B cell (primary cell): Measurements from ENCODE around the gene SORT1. TPM values are rescaled to one million over a fixed set of nuclear protein-coding genes. Genes with fewer than 3 reads are reported as not detected.
"Not testable (repeated sequence)": the region's sequence is repeated elsewhere in the genome, so short reads cannot be mapped to it uniquely, and the experiment has no call there.

Experiments
- ATAC-seq: fragments of 200-7000 bp; cut with Tn5 transposase; one replicate; pipeline ENCODE4 v1.10.0; 2021; ENCODE audit warnings: low read depth, mild to moderate bottlenecking, moderate number of reproducible peaks, moderate library complexity
- CTCF ChIA-PET: fragments of 350-600 bp; sonication (Branson Sonifier 250); formaldehyde crosslinking; loops from one replicate; lab custom pipeline; 2021; ENCODE audit warnings: antibody characterized with exemption, inconsistent platforms; lab: Charles Lee
- POLR2A ChIA-PET: fragments of 350-600 bp; sonication (Branson Sonifier 250); formaldehyde crosslinking; loops from one replicate; lab custom pipeline; 2021; ENCODE audit warnings: antibody characterized with exemption; lab: Charles Lee
- DNase-seq: peaks from one replicate; pipeline ENCODE4 v3.0.0; 2013
- H2AFZ ChIP-seq: 2 replicates; pipeline ENCODE4 v1.6.1; 2012; ENCODE audit warnings: mild to moderate bottlenecking, low read depth, low read length; ENCODE audit not compliant: insufficient read depth, poor library complexity, severe bottlenecking
- H3K27ac ChIP-seq, 2 donors: 1 replicate in 1 of 2; 2 replicates in 1 of 2; pipeline ENCODE4 v1.5.1; 2012 to 2013; ENCODE audit warnings: low read length in 2 of 2, mild to moderate bottlenecking in 2 of 2, moderate library complexity in 1 of 2
- H3K27me3 ChIP-seq, 4 experiments: fragments of 200-600 bp in 1 of 4; sonication (generic) in 1 of 4; replicated peaks in 1 of 4; 1 replicate in 2 of 4; 2 replicates in 2 of 4; pipeline versions ENCODE4 v1.6.1 to v1.7.0; 2013 to 2016; ENCODE audit warnings: low read length in 3 of 4, mild to moderate bottlenecking in 2 of 4, mixed read lengths in 1 of 4, moderate library complexity in 1 of 4; ENCODE audit not compliant: insufficient read depth in 4 of 4, control insufficient read depth in 3 of 4; ENCODE audit errors: control extremely low read depth in 1 of 4
- H3K36me3 ChIP-seq, 2 experiments: replicated peaks in 1 of 2; 1 replicate in 1 of 2; 2 replicates in 1 of 2; pipeline versions ENCODE4 v1.6.1 to v1.7.1; 2013; ENCODE audit warnings: low read length in 1 of 2; ENCODE audit not compliant: insufficient read depth in 2 of 2, control insufficient read depth in 1 of 2; ENCODE audit errors: control extremely low read depth in 1 of 2, extremely low read depth in 1 of 2
- H3K4me1 ChIP-seq, 2 donors: fragments of 200-600 bp in 1 of 2; sonication (generic) in 1 of 2; 1 replicate in 1 of 2; 2 replicates in 1 of 2; pipeline versions ENCODE4 v1.5.1 to v1.6.1; 2013 to 2017; ENCODE audit warnings: low read length in 2 of 2; ENCODE audit not compliant: control insufficient read depth in 2 of 2, insufficient read depth in 2 of 2
- H3K4me2 ChIP-seq: replicated peaks from 2 replicates; pipeline ENCODE3; 2012; ENCODE audit warnings: mild to moderate bottlenecking, low read depth, low read length; ENCODE audit not compliant: poor library complexity, severe bottlenecking
- H3K4me3 ChIP-seq, 5 experiments: fragments of 200-600 bp in 1 of 5; sonication (generic) in 1 of 5; 1 replicate in 3 of 5; 2 replicates in 2 of 5; pipeline versions ENCODE4 v1.5.1 to v1.7.0; 2011 to 2016; ENCODE audit warnings: low read length in 4 of 5, mild to moderate bottlenecking in 4 of 5, low read depth in 2 of 5, control low read depth in 1 of 5, moderate library complexity in 1 of 5; ENCODE audit not compliant: insufficient read depth in 1 of 5; ENCODE audit errors: control extremely low read depth in 1 of 5, extremely low read depth in 1 of 5
- H3K79me2 ChIP-seq: fragments of 200-600 bp; sonication (generic); one replicate; pipeline ENCODE4 v1.6.0; 2016; ENCODE audit warnings: low read length; ENCODE audit not compliant: control insufficient read depth, insufficient read depth
- H3K9ac ChIP-seq: fragments of 200-600 bp; sonication (generic); 2 replicates; pipeline ENCODE4 v1.6.1; 2017; ENCODE audit warnings: mild to moderate bottlenecking, low read length, moderate library complexity
- H3K9me3 ChIP-seq, 3 donors: one replicate each; pipeline versions ENCODE4 v1.6.1 to v1.7.1; 2013; ENCODE audit warnings: low read length in 2 of 3; ENCODE audit not compliant: control insufficient read depth in 2 of 3, insufficient read depth in 1 of 3; ENCODE audit errors: control extremely low read depth in 1 of 3
- H4K20me1 ChIP-seq: 2 replicates; pipeline ENCODE4 v1.6.0; 2012; ENCODE audit warnings: mild to moderate bottlenecking, low read length; ENCODE audit not compliant: insufficient read depth, control insufficient read depth, poor library complexity, severe bottlenecking
- H3K27ac Mint-ChIP-seq: one replicate; pipeline ENCODE4 v1.8.0; 2021; ENCODE audit warnings: mixed read lengths
- H3K27me3 Mint-ChIP-seq: one replicate; pipeline ENCODE4 v1.8.0; 2021; ENCODE audit warnings: mixed read lengths
- H3K4me1 Mint-ChIP-seq: one replicate; pipeline ENCODE4 v1.8.0; 2021; ENCODE audit warnings: mixed read lengths
- H3K4me3 Mint-ChIP-seq: one replicate; pipeline ENCODE4 v1.8.0; 2021; ENCODE audit warnings: mixed read lengths
- H3K9me3 Mint-ChIP-seq: one replicate; pipeline ENCODE4 v1.8.0; 2022; ENCODE audit warnings: mixed read lengths; ENCODE audit not compliant: insufficient read depth
- EZH2 ChIP-seq: IDR thresholded peaks from 2 replicates; pipeline ENCODE4 v1.6.1; 2012; ENCODE audit warnings: borderline replicate concordance, low read depth, mild to moderate bottlenecking, moderate library complexity, low read length; ENCODE audit not compliant: insufficient read depth, poor library complexity, severe bottlenecking
- WGBS: methylation state at CpG from one replicate; pipeline ENCODE4 v1.1.5; 2013; ENCODE audit warnings: missing lambda C conversion rate; ENCODE audit not compliant: insufficient coverage; 5-methylcytosine and 5-hydroxymethylcytosine counted together
- intact Hi-C: fragments of 100-400 bp; cut with micrococcal nuclease; formaldehyde crosslinking; loops from one replicate; pipeline ENCODE4 v1.10.0; 2022
- polyA plus RNA-seq: library from polyadenylated mRNA; depleted of rRNA; stranded (reverse); fragments of >200 nt; gene quantifications from 2 replicates; pipeline ENCODE4 v1.2.3, GENCODE V29; 2012
- total RNA-seq, 2 donors: library from RNA; stranded (reverse); fragments of 120-200 nt in 1 of 2; gene quantifications; 1 replicate in 1 of 2; 2 replicates in 1 of 2; pipeline versions ENCODE4 v1.2.3 to v1.2.4, GENCODE V29; 2013 to 2022
- TF ChIP-seq, protein P1 (sequence below): fragments of 200-600 bp; IDR thresholded peaks from one replicate; pipeline ENCODE4 v1.8.0; 2022; ENCODE audit warnings: antibody characterized with exemption, mild to moderate bottlenecking

Gene SORT1
- total and polyA plus RNA-seq, 2 donors (not counting 1 experiment from before 2014, with no cell fraction given): 0.13 to 0.25 TPM

GRCh38 chr1:109395602-109396512, 1.9 kb downstream of the SORT1 start:
- peaks cover 0 to 2% of the 10 kb centered on the region in 2 experiments for H3K36me3 ChIP-seq
- no peak overlapping the region for H3K9ac ChIP-seq
- H3K4me2 ChIP-seq: no peak overlapping the region
- peaks cover 0 to 47% (median 38%) of the 10 kb centered on the region in 4 experiments for H3K27me3 ChIP-seq
- Mint-ChIP-seq H3K27ac (no peak overlapping the region), H3K27me3 (peaks cover 64% of the 10 kb centered on the region), H3K9me3 (no peaks in the 10 kb centered on the region), H3K4me3 (peak overlapping the region; percentile 88), H3K4me1 (peaks cover 39% of the 10 kb centered on the region)
- WGBS: 100% methylated on average over 2 of the region's 5 CpGs
- ChIA-PET POLR2A (no interaction called here), CTCF (interaction anchor here (1.1 to 9.4 kb wide), 4 partner anchors 14 to 132 kb away, joined by 3 to 387 read pairs (median 6); partner anchors contain the start of gene PSRC1)
- peaks cover 35% of the 10 kb centered on the region in 2 donors for H3K4me1 ChIP-seq
- ATAC-seq (no peak), DNase-seq (peak; percentile 20)
- no peaks in the 10 kb centered on the region for H3K79me2 ChIP-seq
- TF ChIP-seq, protein P1, sequence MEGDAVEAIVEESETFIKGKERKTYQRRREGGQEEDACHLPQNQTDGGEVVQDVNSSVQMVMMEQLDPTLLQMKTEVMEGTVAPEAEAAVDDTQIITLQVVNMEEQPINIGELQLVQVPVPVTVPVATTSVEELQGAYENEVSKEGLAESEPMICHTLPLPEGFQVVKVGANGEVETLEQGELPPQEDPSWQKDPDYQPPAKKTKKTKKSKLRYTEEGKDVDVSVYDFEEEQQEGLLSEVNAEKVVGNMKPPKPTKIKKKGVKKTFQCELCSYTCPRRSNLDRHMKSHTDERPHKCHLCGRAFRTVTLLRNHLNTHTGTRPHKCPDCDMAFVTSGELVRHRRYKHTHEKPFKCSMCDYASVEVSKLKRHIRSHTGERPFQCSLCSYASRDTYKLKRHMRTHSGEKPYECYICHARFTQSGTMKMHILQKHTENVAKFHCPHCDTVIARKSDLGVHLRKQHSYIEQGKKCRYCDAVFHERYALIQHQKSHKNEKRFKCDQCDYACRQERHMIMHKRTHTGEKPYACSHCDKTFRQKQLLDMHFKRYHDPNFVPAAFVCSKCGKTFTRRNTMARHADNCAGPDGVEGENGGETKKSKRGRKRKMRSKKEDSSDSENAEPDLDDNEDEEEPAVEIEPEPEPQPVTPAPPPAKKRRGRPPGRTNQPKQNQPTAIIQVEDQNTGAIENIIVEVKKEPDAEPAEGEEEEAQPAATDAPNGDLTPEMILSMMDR: no peak
- no peak for TF ChIP-seq EZH2
- intact Hi-C loops: loop anchor here (5.0 kb wide), 1 partner anchor 284 kb away; the partner anchor contains the start of gene ELAPOR1
- H2AFZ ChIP-seq: no peak overlapping the region
- no peak overlapping the region for H3K27ac ChIP-seq
- H3K4me3 ChIP-seq: peak overlapping the region in 1 of 5 experiments; percentile 52
- no peaks in the 10 kb centered on the region for H4K20me1 ChIP-seq
- peaks cover 0 to 3% (median 2%) of the 10 kb centered on the region in 3 donors for H3K9me3 ChIP-seq

- H4K20me1 ChIP-seq, H3K36me3 ChIP-seq, H3K4me3 Mint-ChIP-seq, H3K9me3 Mint-ChIP-seq, H3K79me2 ChIP-seq, H3K27ac ChIP-seq, H3K4me2 ChIP-seq, H3K27ac Mint-ChIP-seq, DNase-seq, ATAC-seq, H3K9ac ChIP-seq, POLR2A ChIA-PET, H2AFZ ChIP-seq, H3K4me3 ChIP-seq, H3K9me3 ChIP-seq: not testable (repeated sequence)
- Histone ChIP-seq H3K4me1 (peaks cover 35 to 41% of the 10 kb centered on the region in 2 donors), H3K27me3 (peaks cover 0 to 53% (median 44%) of the 10 kb centered on the region in 4 experiments)
- CTCF ChIA-PET: interaction anchor here (1.1 to 9.4 kb wide), 2 partner anchors 14 to 116 kb away, joined by 3 to 387 read pairs; partner anchors contain the start of gene PSRC1
- intact Hi-C loops: loop anchor here (5.0 kb wide), 1 partner anchor 283 kb away; the partner anchor contains the start of gene ELAPOR1
- WGBS: no CpG with 5 or more reads among the region's 8 CpGs
- Mint-ChIP-seq H3K27me3 (peaks cover 64% of the 10 kb centered on the region), H3K4me1 (peaks cover 43% of the 10 kb centered on the region)
Measured at GRCh38 chr1:109395282-109395599, 2.5 kb downstream of the SORT1 start.
